SK-N-SH treated with all-trans-retinoic acid at 6 μM for 48 hours (cell line): ENCODE data around the gene DCC.

ENCODE experiments used
- ATAC-seq: fragments of 200-7000 bp; cut with Tn5 transposase; 3 replicates; pipeline ENCODE4 v1.9.1; 2020; ENCODE audit warnings: mild to moderate bottlenecking, moderate library complexity
- ARNTL ChIP-seq: fragments of 450-650 bp; formaldehyde crosslinking; IDR thresholded peaks from 2 replicates; pipeline ENCODE4 v1.5.0; 2020; ENCODE audit warnings: low read depth, mild to moderate bottlenecking, moderate library complexity, borderline replicate concordance
- BACH2 ChIP-seq: fragments of 250-450 bp; sonication (Bioruptor Pico); IDR thresholded peaks from 2 replicates; pipeline ENCODE4 v1.9.0; 2021; ENCODE audit warnings: mild to moderate bottlenecking, borderline replicate concordance
- CSDC2 ChIP-seq: fragments of 250-450 bp; sonication (Bioruptor Pico); IDR thresholded peaks from 2 replicates; pipeline ENCODE4 v1.5.0; 2020; ENCODE audit warnings: mild to moderate bottlenecking, moderate library complexity
- ESRRG ChIP-seq: fragments of 250-450 bp; sonication (Bioruptor Pico); IDR thresholded peaks from 2 replicates; pipeline ENCODE4 v1.6.1; 2021; ENCODE audit warnings: mild to moderate bottlenecking
- GLIS3 ChIP-seq: fragments of 250-450 bp; sonication (Bioruptor Pico); IDR thresholded peaks from 2 replicates; pipeline ENCODE4 v1.5.0; 2020; ENCODE audit warnings: mild to moderate bottlenecking, moderate library complexity
- OSR1 ChIP-seq: fragments of 250-450 bp; sonication (Bioruptor Pico); IDR thresholded peaks from 2 replicates; pipeline ENCODE4 v1.8.0; 2022; ENCODE audit warnings: moderate library complexity, mild to moderate bottlenecking, inconsistent platforms
- PPARA ChIP-seq: fragments of 250-450 bp; sonication (Bioruptor Pico); IDR thresholded peaks from 2 replicates; pipeline ENCODE4 v1.5.0; 2020; ENCODE audit warnings: mild to moderate bottlenecking, borderline replicate concordance
- RARB ChIP-seq: fragments of 250-450 bp; sonication (Bioruptor Pico); IDR thresholded peaks from 2 replicates; pipeline ENCODE4 v1.8.0; 2021; ENCODE audit warnings: mild to moderate bottlenecking, moderate library complexity
- SNAI2 ChIP-seq: fragments of 250-450 bp; sonication (Bioruptor Pico); IDR thresholded peaks from 2 replicates; pipeline ENCODE4 v1.5.0; 2020; ENCODE audit warnings: mild to moderate bottlenecking, moderate library complexity
- TCF4 ChIP-seq: fragments of 250-450 bp; sonication (Bioruptor Pico); IDR thresholded peaks from 2 replicates; pipeline ENCODE4 v1.8.0; 2021; ENCODE audit warnings: mild to moderate bottlenecking, moderate library complexity, borderline replicate concordance
- TOX ChIP-seq: fragments of 250-450 bp; sonication (Bioruptor Pico); IDR thresholded peaks from 2 replicates; pipeline ENCODE4 v1.8.0; 2021; ENCODE audit warnings: mild to moderate bottlenecking, moderate library complexity, borderline replicate concordance
- ZC3H10 ChIP-seq: fragments of 250-450 bp; sonication (Bioruptor Pico); IDR thresholded peaks from 2 replicates; pipeline ENCODE4 v1.5.1; 2021; ENCODE audit warnings: mild to moderate bottlenecking, moderate library complexity
- ZFP3 ChIP-seq: fragments of 250-450 bp; sonication (Bioruptor Pico); IDR thresholded peaks from 2 replicates; pipeline ENCODE4 v1.5.0; 2020; ENCODE audit warnings: mild to moderate bottlenecking, moderate library complexity
- ZFP30 ChIP-seq: fragments of 450-650 bp; formaldehyde crosslinking; IDR thresholded peaks from 2 replicates; pipeline ENCODE4 v1.5.0; 2022; ENCODE audit warnings: mild to moderate bottlenecking, moderate library complexity
- ZNF565 ChIP-seq: fragments of 450-650 bp; formaldehyde crosslinking; conservative IDR thresholded peaks from 2 replicates; pipeline ENCODE4 v1.5.0; 2020; ENCODE audit warnings: low read depth, mild to moderate bottlenecking, moderate library complexity
- ZNF70 ChIP-seq: fragments of 450-650 bp; formaldehyde crosslinking; IDR thresholded peaks from 2 replicates; pipeline ENCODE4 v1.5.0; 2020; ENCODE audit warnings: mild to moderate bottlenecking, moderate library complexity
- TF ChIP-seq, protein P1 (sequence below): fragments of 250-450 bp; sonication (Bioruptor Pico); IDR thresholded peaks from 2 replicates; pipeline ENCODE4 v1.5.0; 2020; ENCODE audit warnings: mild to moderate bottlenecking, moderate library complexity
- TF ChIP-seq, protein P2 (sequence below): fragments of 250-450 bp; sonication (Bioruptor Pico); IDR thresholded peaks from 2 replicates; pipeline ENCODE4 v1.5.1; 2020; ENCODE audit warnings: low read depth, mild to moderate bottlenecking, moderate library complexity
- TF ChIP-seq, protein P3 (sequence below): fragments of 250-450 bp; sonication (Bioruptor Pico); IDR thresholded peaks from 2 replicates; pipeline ENCODE4 v1.8.0; 2020; ENCODE audit warnings: mild to moderate bottlenecking, moderate library complexity, borderline replicate concordance
- TF ChIP-seq, protein P4 (sequence below): fragments of 250-450 bp; sonication (Bioruptor Pico); IDR thresholded peaks from 2 replicates; pipeline ENCODE4 v1.8.0; 2021; ENCODE audit warnings: low read depth, mild to moderate bottlenecking, moderate library complexity, borderline replicate concordance

The DCC gene

DNA sequence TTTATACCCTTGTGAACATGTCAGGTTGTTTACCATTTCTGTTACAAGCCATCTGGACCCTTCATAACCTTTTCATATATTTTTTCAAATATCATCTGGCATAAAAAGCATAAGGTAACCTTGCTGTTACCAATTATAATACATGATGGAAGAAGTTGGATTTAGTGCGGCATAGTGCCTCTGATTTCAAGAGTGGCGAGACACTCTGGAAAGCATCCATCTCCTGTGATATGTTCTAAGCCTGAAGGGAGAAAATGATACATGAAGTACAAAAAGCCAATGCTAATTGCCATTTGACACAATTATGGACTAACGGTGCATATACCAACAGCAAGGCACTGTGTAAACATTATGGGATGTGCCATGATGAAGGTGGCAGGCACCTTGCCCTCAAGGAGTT is 75.1 kb downstream of the DCC start:
- no peak for ATAC-seq
- TF ChIP-seq RARB (CRISPR knock-in tag) (no peak), ZNF565 (CRISPR knock-in tag) (no peak), ARNTL (CRISPR knock-in tag) (no peak), TOX (CRISPR knock-in tag) (no peak), ESRRG (CRISPR knock-in tag) (no peak), SNAI2 (CRISPR knock-in tag) (no peak), PPARA (no peak), ZFP3 (CRISPR knock-in tag) (no peak), CSDC2 (no peak), ZNF70 (CRISPR knock-in tag) (no peak)
- TF ChIP-seq, protein P1, sequence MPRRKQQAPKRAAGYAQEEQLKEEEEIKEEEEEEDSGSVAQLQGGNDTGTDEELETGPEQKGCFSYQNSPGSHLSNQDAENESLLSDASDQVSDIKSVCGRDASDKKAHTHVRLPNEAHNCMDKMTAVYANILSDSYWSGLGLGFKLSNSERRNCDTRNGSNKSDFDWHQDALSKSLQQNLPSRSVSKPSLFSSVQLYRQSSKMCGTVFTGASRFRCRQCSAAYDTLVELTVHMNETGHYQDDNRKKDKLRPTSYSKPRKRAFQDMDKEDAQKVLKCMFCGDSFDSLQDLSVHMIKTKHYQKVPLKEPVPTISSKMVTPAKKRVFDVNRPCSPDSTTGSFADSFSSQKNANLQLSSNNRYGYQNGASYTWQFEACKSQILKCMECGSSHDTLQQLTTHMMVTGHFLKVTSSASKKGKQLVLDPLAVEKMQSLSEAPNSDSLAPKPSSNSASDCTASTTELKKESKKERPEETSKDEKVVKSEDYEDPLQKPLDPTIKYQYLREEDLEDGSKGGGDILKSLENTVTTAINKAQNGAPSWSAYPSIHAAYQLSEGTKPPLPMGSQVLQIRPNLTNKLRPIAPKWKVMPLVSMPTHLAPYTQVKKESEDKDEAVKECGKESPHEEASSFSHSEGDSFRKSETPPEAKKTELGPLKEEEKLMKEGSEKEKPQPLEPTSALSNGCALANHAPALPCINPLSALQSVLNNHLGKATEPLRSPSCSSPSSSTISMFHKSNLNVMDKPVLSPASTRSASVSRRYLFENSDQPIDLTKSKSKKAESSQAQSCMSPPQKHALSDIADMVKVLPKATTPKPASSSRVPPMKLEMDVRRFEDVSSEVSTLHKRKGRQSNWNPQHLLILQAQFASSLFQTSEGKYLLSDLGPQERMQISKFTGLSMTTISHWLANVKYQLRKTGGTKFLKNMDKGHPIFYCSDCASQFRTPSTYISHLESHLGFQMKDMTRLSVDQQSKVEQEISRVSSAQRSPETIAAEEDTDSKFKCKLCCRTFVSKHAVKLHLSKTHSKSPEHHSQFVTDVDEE, result no peak
- TF ChIP-seq, protein P2, sequence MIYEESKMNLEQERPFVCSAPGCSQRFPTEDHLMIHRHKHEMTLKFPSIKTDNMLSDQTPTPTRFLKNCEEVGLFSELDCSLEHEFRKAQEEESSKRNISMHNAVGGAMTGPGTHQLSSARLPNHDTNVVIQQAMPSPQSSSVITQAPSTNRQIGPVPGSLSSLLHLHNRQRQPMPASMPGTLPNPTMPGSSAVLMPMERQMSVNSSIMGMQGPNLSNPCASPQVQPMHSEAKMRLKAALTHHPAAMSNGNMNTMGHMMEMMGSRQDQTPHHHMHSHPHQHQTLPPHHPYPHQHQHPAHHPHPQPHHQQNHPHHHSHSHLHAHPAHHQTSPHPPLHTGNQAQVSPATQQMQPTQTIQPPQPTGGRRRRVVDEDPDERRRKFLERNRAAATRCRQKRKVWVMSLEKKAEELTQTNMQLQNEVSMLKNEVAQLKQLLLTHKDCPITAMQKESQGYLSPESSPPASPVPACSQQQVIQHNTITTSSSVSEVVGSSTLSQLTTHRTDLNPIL (CRISPR knock-in tag), result no peak
- TF ChIP-seq, protein P3, sequence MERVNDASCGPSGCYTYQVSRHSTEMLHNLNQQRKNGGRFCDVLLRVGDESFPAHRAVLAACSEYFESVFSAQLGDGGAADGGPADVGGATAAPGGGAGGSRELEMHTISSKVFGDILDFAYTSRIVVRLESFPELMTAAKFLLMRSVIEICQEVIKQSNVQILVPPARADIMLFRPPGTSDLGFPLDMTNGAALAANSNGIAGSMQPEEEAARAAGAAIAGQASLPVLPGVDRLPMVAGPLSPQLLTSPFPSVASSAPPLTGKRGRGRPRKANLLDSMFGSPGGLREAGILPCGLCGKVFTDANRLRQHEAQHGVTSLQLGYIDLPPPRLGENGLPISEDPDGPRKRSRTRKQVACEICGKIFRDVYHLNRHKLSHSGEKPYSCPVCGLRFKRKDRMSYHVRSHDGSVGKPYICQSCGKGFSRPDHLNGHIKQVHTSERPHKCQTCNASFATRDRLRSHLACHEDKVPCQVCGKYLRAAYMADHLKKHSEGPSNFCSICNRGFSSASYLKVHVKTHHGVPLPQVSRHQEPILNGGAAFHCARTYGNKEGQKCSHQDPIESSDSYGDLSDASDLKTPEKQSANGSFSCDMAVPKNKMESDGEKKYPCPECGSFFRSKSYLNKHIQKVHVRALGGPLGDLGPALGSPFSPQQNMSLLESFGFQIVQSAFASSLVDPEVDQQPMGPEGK, result no peak
- TF ChIP-seq, all 23 proteins: peak for 0

DNA sequence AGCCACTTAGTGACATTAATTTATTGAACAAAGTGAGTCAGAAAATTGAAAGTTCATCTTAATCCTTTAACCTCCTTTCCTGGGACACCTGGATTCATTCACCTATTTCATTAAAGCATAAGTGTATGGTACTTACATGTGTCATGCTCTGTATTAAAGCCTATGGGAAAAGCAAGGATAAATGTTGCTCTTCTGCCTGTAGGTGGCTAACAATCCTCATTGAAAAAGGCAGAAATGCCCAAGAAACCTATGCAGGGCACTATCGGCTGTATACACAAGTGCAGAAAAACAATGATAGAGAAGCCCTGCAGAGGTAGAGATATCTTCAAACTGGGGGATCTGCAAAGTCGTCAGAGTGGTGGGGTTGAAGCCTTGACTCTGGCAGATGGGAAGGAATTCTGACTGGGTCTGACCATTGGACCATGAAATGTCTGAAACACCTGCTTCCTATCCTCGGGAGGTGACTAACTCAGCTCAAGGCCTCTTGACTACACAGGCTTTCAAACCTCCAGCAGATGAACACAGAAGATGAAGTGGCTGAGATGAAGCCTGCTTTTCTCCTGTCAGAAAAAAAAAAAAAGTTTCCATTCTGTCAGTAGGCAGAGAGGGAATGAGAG is 83.1 kb downstream of the DCC start:
- TF ChIP-seq, protein P4, sequence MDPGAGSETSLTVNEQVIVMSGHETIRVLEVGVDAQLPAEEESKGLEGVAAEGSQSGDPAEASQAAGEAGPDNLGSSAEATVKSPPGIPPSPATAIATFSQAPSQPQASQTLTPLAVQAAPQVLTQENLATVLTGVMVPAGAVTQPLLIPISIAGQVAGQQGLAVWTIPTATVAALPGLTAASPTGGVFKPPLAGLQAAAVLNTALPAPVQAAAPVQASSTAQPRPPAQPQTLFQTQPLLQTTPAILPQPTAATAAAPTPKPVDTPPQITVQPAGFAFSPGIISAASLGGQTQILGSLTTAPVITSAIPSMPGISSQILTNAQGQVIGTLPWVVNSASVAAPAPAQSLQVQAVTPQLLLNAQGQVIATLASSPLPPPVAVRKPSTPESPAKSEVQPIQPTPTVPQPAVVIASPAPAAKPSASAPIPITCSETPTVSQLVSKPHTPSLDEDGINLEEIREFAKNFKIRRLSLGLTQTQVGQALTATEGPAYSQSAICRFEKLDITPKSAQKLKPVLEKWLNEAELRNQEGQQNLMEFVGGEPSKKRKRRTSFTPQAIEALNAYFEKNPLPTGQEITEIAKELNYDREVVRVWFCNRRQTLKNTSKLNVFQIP (CRISPR knock-in tag), result no peak
- TF ChIP-seq PPARA (no peak), BACH2 (CRISPR knock-in tag) (no peak), CSDC2 (no peak), ZFP30 (CRISPR knock-in tag) (no peak), SNAI2 (CRISPR knock-in tag) (no peak), ZFP3 (CRISPR knock-in tag) (no peak), OSR1 (CRISPR knock-in tag) (no peak), ESRRG (CRISPR knock-in tag) (no peak), ZC3H10 (no peak), ZNF565 (CRISPR knock-in tag) (no peak), GLIS3 (no peak), TCF4 (no peak), RARB (CRISPR knock-in tag) (no peak), ZNF70 (CRISPR knock-in tag) (no peak), TOX (CRISPR knock-in tag) (no peak), ARNTL (CRISPR knock-in tag) (no peak)
- TF ChIP-seq, protein P1, result no peak
- TF ChIP-seq, protein P2 (CRISPR knock-in tag), result no peak
- TF ChIP-seq, all 23 proteins: peak for 0
- ATAC-seq, result no peak
